ENCODE results near the gene CFAP74. TPM values are rescaled to one million over a fixed set of nuclear protein-coding genes. Genes with fewer than 3 reads are reported as not detected.

CFAP74 gene
- total RNA-seq, 1 donor from 2014 or later = 0.42 TPM

- Mint-ChIP-seq H3K27ac (no peak overlapping the region), H3K4me1 (no peaks in the 10 kb centered on the region), H3K9me3 (no peaks in the 10 kb centered on the region), H3K27me3 (ENCODE audit: low read depth) (peaks cover 15% of the 10 kb centered on the region), H3K4me3 (no peak overlapping the region), H3K36me3 (no peaks in the 10 kb centered on the region)
- no peak for DNase-seq (ENCODE audit: low spot score in 2 of 2, unreplicated experiment in 2 of 2)
- TF ChIP-seq CTCF (IDR thresholded peaks at IDR 0.05; ENCODE audit: unreplicated experiment) = no peak
Measured at GRCh38 chr1:1969953-1970716, 33.5 kb downstream of the CFAP74 start.

GRCh38 chr1:1969505-1969900, 34.1 kb downstream of the CFAP74 start:
- Mint-ChIP-seq H3K27ac (no peak overlapping the region), H3K27me3 (ENCODE audit: low read depth) (peaks cover 9% of the 10 kb centered on the region), H3K36me3 (no peaks in the 10 kb centered on the region), H3K4me1 (no peaks in the 10 kb centered on the region), H3K9me3 (no peaks in the 10 kb centered on the region), H3K4me3 (no peak overlapping the region)
- DNase-seq (ENCODE audit: low spot score in 2 of 2, unreplicated experiment in 2 of 2) = no peak
- no peak for TF ChIP-seq CTCF (IDR thresholded peaks at IDR 0.05; ENCODE audit: unreplicated experiment)

GRCh38 chr1:1968767-1969504, 34.6 kb downstream of the CFAP74 start:
- no peak for TF ChIP-seq CTCF (IDR thresholded peaks at IDR 0.05; ENCODE audit: unreplicated experiment)
- Mint-ChIP-seq H3K36me3 (no peaks in the 10 kb centered on the region), H3K9me3 (no peaks in the 10 kb centered on the region), H3K4me1 (no peaks in the 10 kb centered on the region), H3K27me3 (ENCODE audit: low read depth) (peaks cover 9% of the 10 kb centered on the region), H3K4me3 (no peak overlapping the region), H3K27ac (no peak overlapping the region)
- DNase-seq (ENCODE audit: low spot score in 2 of 2, unreplicated experiment in 2 of 2) = no peak

- H3K4me1 Mint-ChIP-seq = no peaks in the 10 kb centered on the region
- DNase-seq (ENCODE audit: low spot score in 2 of 2, unreplicated experiment in 2 of 2) = no peak
- TF ChIP-seq CTCF (IDR thresholded peaks at IDR 0.05; ENCODE audit: unreplicated experiment) = no peak
- H3K36me3 Mint-ChIP-seq = no peaks in the 10 kb centered on the region
- H3K9me3 Mint-ChIP-seq = no peaks in the 10 kb centered on the region
- peaks cover 6% of the 10 kb centered on the region for H3K27me3 Mint-ChIP-seq (ENCODE audit: low read depth)
- no peak overlapping the region for H3K4me3 Mint-ChIP-seq
- H3K27ac Mint-ChIP-seq = no peak overlapping the region
Measured at GRCh38 chr1:1967879-1968278, 35.7 kb downstream of the CFAP74 start.

GRCh38 chr1:1967151-1967550, 36.4 kb downstream of the CFAP74 start:
- Mint-ChIP-seq H3K4me1 (no peaks in the 10 kb centered on the region), H3K9me3 (no peaks in the 10 kb centered on the region), H3K27ac (no peak overlapping the region), H3K36me3 (no peaks in the 10 kb centered on the region), H3K4me3 (no peak overlapping the region), H3K27me3 (ENCODE audit: low read depth) (peaks cover 8% of the 10 kb centered on the region)
- DNase-seq (ENCODE audit: low spot score in 2 of 2, unreplicated experiment in 2 of 2) = no peak
- no peak for TF ChIP-seq CTCF (IDR thresholded peaks at IDR 0.05; ENCODE audit: unreplicated experiment)
